SH-SY5Y (cell line): ENCODE data around the gene KCNAB2.

ENCODE experiments used
- GATA2 ChIP-seq: IDR thresholded peaks from 2 replicates; pipeline ENCODE4 v1.6.1; 2011; ENCODE audit warnings: mild to moderate bottlenecking, low read depth, low read length
- GATA3 ChIP-seq: IDR thresholded peaks from 2 replicates; pipeline ENCODE4 v1.6.1; 2011; ENCODE audit warnings: low read depth, mild to moderate bottlenecking, low read length, moderate library complexity

DNA sequence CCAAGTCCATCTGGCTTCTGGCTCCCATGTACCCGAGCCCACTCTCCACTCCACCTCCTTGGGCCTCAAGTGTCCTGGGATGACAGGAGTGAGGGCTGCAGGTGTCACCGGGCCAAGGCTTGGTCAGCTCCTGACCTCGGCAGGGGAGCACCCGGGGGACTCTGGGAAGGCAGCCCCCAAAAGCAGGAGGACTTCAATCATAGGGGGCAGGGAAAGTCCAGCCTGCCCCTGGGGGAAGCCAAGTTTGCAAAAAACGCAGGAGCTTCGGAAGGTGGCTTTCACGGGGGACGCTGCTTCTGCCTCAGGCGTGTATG, 56.8 kb downstream of the KCNAB2 start:
- TF ChIP-seq GATA3, result no peak
- TF ChIP-seq GATA2, result no peak
